NCI-H2171 (cell line): ENCODE results near the gene PMEL.
"Not testable (repeated sequence)": the region's sequence is repeated elsewhere in the genome, so short reads cannot be mapped to it uniquely, and the experiment has no call there.

Experiments used
- DNase-seq: peaks from one replicate; lab custom pipeline; 2025; lab: John Stamatoyannopoulos, UW

Gene PMEL

GRCh38 chr12:55965941-55966407, at the start of gene PMEL:
TSS of gene PMEL (minus strand) at chr12:55966042. CDS start at chr12:55966011, 31 bp downstream.
- no peak for DNase-seq

GRCh38 chr12:56014205-56014604, 48.4 kb upstream of the PMEL start:
- DNase-seq: no peak

- no peak for DNase-seq
Measured at GRCh38 chr12:56013482-56013881, 47.6 kb upstream of the PMEL start.

GRCh38 chr12:56011509-56012090, 45.8 kb upstream of the PMEL start:
- no peak for DNase-seq

- DNase-seq: no peak
Measured at GRCh38 chr12:56010111-56010570, 44.3 kb upstream of the PMEL start.

GRCh38 chr12:56007564-56008559, 42.0 kb upstream of the PMEL start:
- peak; percentile 91 for DNase-seq

GRCh38 chr12:56004211-56004610, 38.4 kb upstream of the PMEL start:
- no peak for DNase-seq

- not testable (repeated sequence) for DNase-seq
Measured at GRCh38 chr12:56003376-56003775, 37.5 kb upstream of the PMEL start.

GRCh38 chr12:56001487-56002100, 35.8 kb upstream of the PMEL start:
- DNase-seq: no peak

- DNase-seq: not testable (repeated sequence)
Measured at GRCh38 chr12:55999999-56000540, 34.2 kb upstream of the PMEL start.

- DNase-seq: not testable (repeated sequence)
Measured at GRCh38 chr12:55999522-55999921, 33.7 kb upstream of the PMEL start.

GRCh38 chr12:55997535-55997859, 31.7 kb upstream of the PMEL start:
- DNase-seq: no peak

GRCh38 chr12:55996715-55997534, 31.1 kb upstream of the PMEL start, which contains the start of gene SUOX:
TSS of gene SUOX (plus strand) at chr12:55997276. CDS start at chr12:56002222, 4,946 bp downstream.
- peak; percentile 19 for DNase-seq

GRCh38 chr12:55996201-55996714, 30.4 kb upstream of the PMEL start:
- DNase-seq: peak; percentile 29

- DNase-seq: no peak
Measured at GRCh38 chr12:55995366-55995765, 29.5 kb upstream of the PMEL start.

GRCh38 chr12:55993230-55993853, 27.5 kb upstream of the PMEL start:
- DNase-seq: no peak

- DNase-seq: no peak
Measured at GRCh38 chr12:55991110-55991509, 25.3 kb upstream of the PMEL start.

- not testable (repeated sequence) for DNase-seq
Measured at GRCh38 chr12:55985976-55986375, 20.1 kb upstream of the PMEL start.

GRCh38 chr12:55985341-55985740, 19.5 kb upstream of the PMEL start:
- no peak for DNase-seq

- DNase-seq: no peak
Measured at GRCh38 chr12:55984861-55985260, 19.0 kb upstream of the PMEL start.
